Measurements from ENCODE around the gene MORC1.

Gene MORC1

GRCh38 chr3:108914774-108915641 is 202.9 kb downstream of the MORC1 start:
- Mint-ChIP-seq H3K27ac (no peak overlapping the region), H3K4me3 (no peak overlapping the region), H3K4me1 (ENCODE audit: low read depth) (no peaks in the 10 kb centered on the region), H3K36me3 (ENCODE audit: low read depth) (no peaks in the 10 kb centered on the region), H3K27me3 (no peaks in the 10 kb centered on the region), H3K9me3 (no peaks in the 10 kb centered on the region)
- intact Hi-C loops (cut with micrococcal nuclease): loop anchor here (1.0 to 5.0 kb wide), 4 partner anchors 167 to 424 kb away; no protein-coding TSS in a partner anchor

- intact Hi-C loops (cut with micrococcal nuclease): no loop called here
- no peaks in the 10 kb centered on the region for H3K27me3 Mint-ChIP-seq
Observed at GRCh38 chr3:108909799-108910198, 208.1 kb downstream of the MORC1 start.

More at GRCh38 chr3:108909799-108910198, 208.1 kb downstream of the MORC1 start:
- no peaks in the 10 kb centered on the region for H3K4me1 Mint-ChIP-seq (ENCODE audit: low read depth)
- no peak overlapping the region for H3K4me3 Mint-ChIP-seq
- no peaks in the 10 kb centered on the region for H3K9me3 Mint-ChIP-seq
- no peaks in the 10 kb centered on the region for H3K36me3 Mint-ChIP-seq (ENCODE audit: low read depth)
- H3K27ac Mint-ChIP-seq: no peak overlapping the region

Measured in dendritic cell treated with granulocyte-macrophage colony-stimulating factor and Interleukin-4, amounts not matched to agents 40 ng/mL and 50 ng/mL, for 4 days (primary cell).